NCI-H774 (cell line): ENCODE measurements around the gene GNAS-AS1.

Source experiments
- DNase-seq: peaks from one replicate; lab custom pipeline; 2025; lab: John Stamatoyannopoulos, UW

The GNAS-AS1 gene

GRCh38 chr20:58778760-58779159, 71.9 kb downstream of the GNAS-AS1 start:
- no peak for DNase-seq

- no peak for DNase-seq
These were observed 73.0 kb downstream of the GNAS-AS1 start for GRCh38 chr20:58777657-58778056.

GRCh38 chr20:58776109-58776508, 74.6 kb downstream of the GNAS-AS1 start:
- no peak for DNase-seq

GRCh38 chr20:58775371-58775770, 75.3 kb downstream of the GNAS-AS1 start:
- no peak for DNase-seq

- DNase-seq, result no peak
These were observed 75.9 kb downstream of the GNAS-AS1 start for GRCh38 chr20:58774667-58775263.

GRCh38 chr20:58774214-58774613, 76.5 kb downstream of the GNAS-AS1 start:
- DNase-seq, result no peak

GRCh38 chr20:58772786-58773185, 77.9 kb downstream of the GNAS-AS1 start:
- no peak for DNase-seq
